HepG2 (cell line): ENCODE measurements around the gene THSD4. TPM values are rescaled to one million over a fixed set of nuclear protein-coding genes. Genes with fewer than 3 reads are reported as not detected.

Source experiments
- ATAC-seq: fragments of 200-7000 bp; cut with Tn5 transposase; 3 replicates; pipeline ENCODE4 v1.9.1; 2020; ENCODE audit warnings: mild to moderate bottlenecking, moderate library complexity
- BruUV-seq: library from RNA; stranded (reverse); fragments of 400-500 nt; replicated peaks from 2 replicates; lab custom pipeline; 2021; lab: Mats Ljungman, UMichigan
- CTCF ChIA-PET: fragments of 300-600 bp; formaldehyde crosslinking; extraction: SDS; loops from one replicate; lab custom pipeline; 2021; ENCODE audit warnings: low total read pairs, inconsistent platforms, low intra/inter-chr PET ratio; lab: Yijun Ruan, JAX
- POLR2A ChIA-PET: fragments of 350-600 bp; sonication (Branson Sonifier 250); formaldehyde crosslinking; loops from one replicate; lab custom pipeline; 2020; ENCODE audit warnings: antibody characterized with exemption, inconsistent platforms; lab: Yijun Ruan, JAX
- DNase-seq: peaks from one replicate; pipeline ENCODE4 v3.0.0-alpha.2; 2015; ENCODE audit warnings: low spot score
- FAIRE-seq: peaks from 3 replicates; lab custom pipeline; 2011; peaks lifted over from hg19 to GRCh38; lab: Jason Lieb, UNC
- H2AFZ ChIP-seq: one replicate; pipeline ENCODE4 v1.6.1; 2011; ENCODE audit warnings: low read length, inconsistent platforms
- H3K27ac ChIP-seq: fragments of 300-600 bp; 3 replicates; pipeline ENCODE4 v1.8.0; 2011; ENCODE audit warnings: mixed run types, mild to moderate bottlenecking, mixed read lengths, low read length, inconsistent platforms; ENCODE audit not compliant: insufficient read depth; ENCODE audit errors: extremely low read length
- H3K27me3 ChIP-seq, 2 experiments: fragments of 200-600 bp in 1 of 2; 2 replicates in 1 of 2; 3 replicates in 1 of 2; pipeline versions ENCODE4 v1.6.0 to v1.8.0; 2011; ENCODE audit warnings: low read length in 2 of 2, mild to moderate bottlenecking in 2 of 2, moderate library complexity in 2 of 2, inconsistent platforms in 1 of 2; ENCODE audit not compliant: insufficient read depth in 2 of 2, control insufficient read depth in 1 of 2
- H3K36me3 ChIP-seq, 2 experiments: fragments of 200-600 bp in 1 of 2; replicated peaks in 1 of 2; 2 replicates in 1 of 2; 3 replicates in 1 of 2; pipeline versions ENCODE4 v1.5.1 to v1.8.0; 2011; ENCODE audit warnings: low read length in 2 of 2, inconsistent platforms in 1 of 2; ENCODE audit not compliant: insufficient read depth in 2 of 2, control insufficient read depth in 1 of 2
- H3K4me1 ChIP-seq: 2 replicates; pipeline ENCODE4 v1.5.1; 2012; ENCODE audit warnings: low read length, inconsistent platforms; ENCODE audit not compliant: insufficient read depth
- H3K4me2 ChIP-seq: 2 replicates; pipeline ENCODE4 v1.6.0; 2011; ENCODE audit warnings: low read depth, low read length, inconsistent platforms
- H3K4me3 ChIP-seq, 3 experiments: fragments of 200-600 bp in 1 of 3; sonication (generic), shearing (Covaris generic) in 1 of 3; replicated peaks in 1 of 3; 2 replicates each; pipeline ENCODE4 v1.5.1; 2011 to 2016; ENCODE audit warnings: low read length in 3 of 3, inconsistent platforms in 2 of 3, low read depth in 2 of 3, mild to moderate bottlenecking in 2 of 3, control low read depth in 1 of 3, mixed read lengths in 1 of 3; ENCODE audit not compliant: insufficient read depth in 1 of 3
- H3K79me2 ChIP-seq: one replicate; pipeline ENCODE4 v1.6.1; 2011; ENCODE audit warnings: low read length, inconsistent platforms; ENCODE audit not compliant: insufficient read depth
- H3K9ac ChIP-seq: 2 replicates; pipeline ENCODE4 v1.6.0; 2011; ENCODE audit warnings: mild to moderate bottlenecking, low read depth, low read length, inconsistent platforms; ENCODE audit not compliant: insufficient read depth
- H3K9me3 ChIP-seq: 2 replicates; pipeline ENCODE4 v1.5.1; 2012; ENCODE audit warnings: mild to moderate bottlenecking, low read length
- H4K20me1 ChIP-seq: 2 replicates; pipeline ENCODE4 v1.6.0; 2011; ENCODE audit warnings: inconsistent platforms, mild to moderate bottlenecking, low read length, moderate library complexity; ENCODE audit not compliant: insufficient read depth
- ARID2 ChIP-seq: sonication (generic); formaldehyde crosslinking; IDR thresholded peaks from 2 replicates; pipeline ENCODE4 v1.8.1; 2022; ENCODE audit warnings: mild to moderate bottlenecking, missing genetic modification reagents, borderline replicate concordance
- CBX1 ChIP-seq: IDR thresholded peaks from one replicate; pipeline ENCODE4 v1.6.1; 2016; ENCODE audit warnings: antibody characterized with exemption, low read depth
- MBD4 ChIP-seq: IDR thresholded peaks from 2 replicates; pipeline ENCODE4 v1.6.1; 2012; ENCODE audit warnings: low read length, inconsistent platforms, borderline replicate concordance
- RELA ChIP-seq: sonication (generic); formaldehyde crosslinking; IDR thresholded peaks from 2 replicates; pipeline ENCODE4 v1.4.0; 2020; ENCODE audit warnings: missing genetic modification reagents
- TAF15 ChIP-seq: fragments of 200-400 bp; formaldehyde crosslinking; IDR thresholded peaks from one replicate; pipeline ENCODE4 v1.6.1; 2018; ENCODE audit warnings: mild to moderate bottlenecking, low read depth, low read length; ENCODE audit not compliant: poor library complexity, severe bottlenecking
- YEATS2 ChIP-seq: sonication (generic); formaldehyde crosslinking; IDR thresholded peaks from 2 replicates; pipeline ENCODE4 v1.4.0; 2020; ENCODE audit warnings: missing genetic modification reagents, borderline replicate concordance
- ZBTB14 ChIP-seq: sonication (generic); formaldehyde crosslinking; IDR thresholded peaks from 2 replicates; pipeline ENCODE4 v1.4.0; 2020; ENCODE audit warnings: missing genetic modification reagents
- ZBTB37 ChIP-seq: sonication (generic); formaldehyde crosslinking; IDR thresholded peaks from 2 replicates; pipeline ENCODE4 v1.4.0; 2020; ENCODE audit warnings: mild to moderate bottlenecking, missing genetic modification reagents
- ZMYM3 ChIP-seq: sonication (generic); formaldehyde crosslinking; IDR thresholded peaks from 2 replicates; pipeline ENCODE4 v1.5.1; 2020; ENCODE audit warnings: mild to moderate bottlenecking, missing genetic modification reagents
- ZNF24 ChIP-seq: fragments of 450-650 bp; IDR thresholded peaks from 2 replicates; pipeline ENCODE4 v1.6.1; 2017; ENCODE audit warnings: antibody characterized with exemption, mild to moderate bottlenecking
- ZNF44 ChIP-seq: sonication (generic); formaldehyde crosslinking; IDR thresholded peaks from 2 replicates; pipeline ENCODE4 v1.5.1; 2020; ENCODE audit warnings: mild to moderate bottlenecking, missing genetic modification reagents
- ZNF512B ChIP-seq: sonication (generic); formaldehyde crosslinking; IDR thresholded peaks from 2 replicates; pipeline ENCODE4 v1.5.1; 2020; ENCODE audit warnings: missing genetic modification reagents, mild to moderate bottlenecking, borderline replicate concordance
- ZNF556 ChIP-seq: sonication (generic); formaldehyde crosslinking; IDR thresholded peaks from 2 replicates; pipeline ENCODE4 v1.4.0; 2020; ENCODE audit warnings: mild to moderate bottlenecking, missing genetic modification reagents, borderline replicate concordance
- ZZZ3 ChIP-seq: sonication (generic); formaldehyde crosslinking; IDR thresholded peaks from 2 replicates; pipeline ENCODE4 v1.4.0; 2020; ENCODE audit warnings: missing genetic modification reagents, mild to moderate bottlenecking, borderline replicate concordance
- WGBS: methylation state at CpG from one replicate; pipeline ENCODE4 v1.1.6; 2017; ENCODE audit warnings: low lambda C conversion rate; 5-methylcytosine and 5-hydroxymethylcytosine counted together
- in situ Hi-C: cut with HindIII; loops from 2 replicates; pipeline ENCODE4 v1.10.0; 2017; ENCODE audit warnings: low pct_unique_long_range_greater_than_20kb; ENCODE audit not compliant: extremely low pct_ligation_motif_present
- intact Hi-C: fragments of 100-400 bp; cut with micrococcal nuclease; formaldehyde crosslinking; loops from one replicate; pipeline ENCODE4 v1.10.0; 2022; ENCODE audit not compliant: unreplicated experiment
- polyA plus RNA-seq, 8 experiments: library from polyadenylated mRNA; depleted of rRNA in 3 of 8; stranded (reverse) in 7 of 8; unstranded in 1 of 8; fragments of >200 nt; fragmentation: Illumina TruSeq in 4 of 8; extraction: Trizol in 4 of 8; gene quantifications; 2 replicates each; pipeline versions ENCODE4 v1.2.1 to v1.2.3, GENCODE V29; 2011 to 2016; ENCODE audit warnings: low read depth in 4 of 8, missing spikeins in 1 of 8, mixed read lengths in 1 of 8; ENCODE audit not compliant: insufficient read depth in 1 of 8
- total RNA-seq, 5 experiments: library from RNA; depleted of rRNA; stranded (reverse); fragments of >200 nt; fragmentation: Illumina TruSeq; extraction: Trizol; gene quantifications; 2 replicates each; pipeline ENCODE4 v1.2.3, GENCODE V29; 2016; ENCODE audit warnings: low read depth in 1 of 5

The THSD4 gene
- total and polyA plus RNA-seq, 2 of the 13 experiments (the other 11 are each of a cell fraction or from before 2014, with no cell fraction given) = 0.07 to 0.21 TPM

GRCh38 chr15:71753346-71753745 lies 638.1 kb downstream of the THSD4 start:
- CTCF ChIA-PET = interaction anchor here (1.0 to 1.8 kb wide), 3 partner anchors 27 to 403 kb away, joined by 3 to 15 read pairs (median 4); no protein-coding TSS in a partner anchor
- no peak overlapping the region for H3K4me2 ChIP-seq
- no TSS peak for BruUV-seq
- no peak overlapping the region for H3K27ac ChIP-seq
- POLR2A ChIA-PET = interaction anchor here (1.5 kb wide), 1 partner anchor 8 kb away, joined by 3 read pairs; no protein-coding TSS in a partner anchor
- no peaks in the 10 kb centered on the region for H3K9me3 ChIP-seq
- peaks cover 26% of the 10 kb centered on the region for H3K4me1 ChIP-seq
- H4K20me1 ChIP-seq = no peaks in the 10 kb centered on the region
- H3K36me3 ChIP-seq = no peaks in the 10 kb centered on the region
- ATAC-seq (no peak), FAIRE-seq (no peak), DNase-seq (no peak)
- no peaks in the 10 kb centered on the region for H3K27me3 ChIP-seq
- in situ Hi-C loops = no loop called here
- intact Hi-C loops = loop anchor here (2.0 kb wide), 2 partner anchors 47 to 403 kb away; no protein-coding TSS in a partner anchor
- H3K79me2 ChIP-seq = no peaks in the 10 kb centered on the region
- 100% methylated on average over 1 of the region's 1 CpG for WGBS
- TF ChIP-seq ARID2 (CRISPR knock-in tag) = no peak
- no peak for TF ChIP-seq YEATS2 (CRISPR knock-in tag)
- no peak for TF ChIP-seq ZZZ3
- no peak for TF ChIP-seq TAF15
- TF ChIP-seq CBX1 = no peak
- TF ChIP-seq ZBTB14 (CRISPR knock-in tag) = no peak
- TF ChIP-seq ZNF44 = no peak
- no peak for TF ChIP-seq RELA (CRISPR knock-in tag)
- TF ChIP-seq ZMYM3 = no peak
- TF ChIP-seq ZNF512B = no peak
- TF ChIP-seq ZNF24 = no peak
- TF ChIP-seq MBD4 = no peak
- TF ChIP-seq ZNF556 (CRISPR knock-in tag) = no peak
- TF ChIP-seq ZBTB37 = no peak
- no peak overlapping the region for H3K9ac ChIP-seq
- no peak overlapping the region for H3K4me3 ChIP-seq
- no peak overlapping the region for H2AFZ ChIP-seq
